CD14-positive monocyte (primary cell): Measurements from ENCODE around the gene TFPI. TPM values are rescaled to one million over a fixed set of nuclear protein-coding genes. Genes with fewer than 3 reads are reported as not detected.

Source experiments
- DNase-seq, 3 donors: peaks; one replicate each; pipeline ENCODE4 v3.0.0-alpha.2; 2011 to 2022
- H2AFZ ChIP-seq: 2 replicates; pipeline ENCODE4 v1.6.0; 2012; ENCODE audit warnings: mild to moderate bottlenecking, low read depth, low read length, inconsistent platforms; ENCODE audit not compliant: insufficient read depth, poor library complexity, severe bottlenecking
- H3K27ac ChIP-seq, 2 donors: 1 replicate in 1 of 2; 2 replicates in 1 of 2; pipeline ENCODE4 v1.5.1; 2012 to 2013; ENCODE audit warnings: low read length in 2 of 2, control low read depth in 1 of 2, inconsistent platforms in 1 of 2, low read depth in 1 of 2, mild to moderate bottlenecking in 1 of 2
- H3K27me3 ChIP-seq, 2 donors: one replicate each; pipeline versions ENCODE4 v1.6.0 to v1.6.1; 2011 to 2013; ENCODE audit warnings: low read length in 2 of 2; ENCODE audit not compliant: control insufficient read depth in 2 of 2, insufficient read depth in 2 of 2
- H3K36me3 ChIP-seq, 2 donors: replicated peaks in 1 of 2; 1 replicate in 1 of 2; 2 replicates in 1 of 2; pipeline versions ENCODE4 v1.5.1 to v1.6.1; 2012 to 2013; ENCODE audit warnings: low read length in 2 of 2, control low read depth in 1 of 2, inconsistent platforms in 1 of 2, mild to moderate bottlenecking in 1 of 2; ENCODE audit not compliant: insufficient read depth in 2 of 2, control insufficient read depth in 1 of 2
- H3K4me1 ChIP-seq, 2 donors: 1 replicate in 1 of 2; 2 replicates in 1 of 2; pipeline versions ENCODE4 v1.5.1 to v1.6.1; 2012 to 2013; ENCODE audit warnings: low read length in 2 of 2, control low read depth in 1 of 2, inconsistent platforms in 1 of 2, mild to moderate bottlenecking in 1 of 2, moderate library complexity in 1 of 2; ENCODE audit not compliant: insufficient read depth in 2 of 2, control insufficient read depth in 1 of 2
- H3K4me2 ChIP-seq: replicated peaks from 2 replicates; pipeline ENCODE3; 2012; ENCODE audit warnings: low read length, moderate library complexity, mild to moderate bottlenecking; ENCODE audit not compliant: poor library complexity, severe bottlenecking; ENCODE audit errors: extremely low read depth
- H3K4me3 ChIP-seq, 3 experiments: fragments of 200-600 bp in 1 of 3; sonication (generic) in 1 of 3; replicated peaks in 1 of 3; 1 replicate in 2 of 3; 2 replicates in 1 of 3; pipeline ENCODE4 v1.5.1; 2011 to 2013; ENCODE audit warnings: low read length in 3 of 3, mild to moderate bottlenecking in 3 of 3, control low read depth in 2 of 3, low read depth in 2 of 3, inconsistent platforms in 1 of 3, moderate library complexity in 1 of 3
- H3K79me2 ChIP-seq: 2 replicates; pipeline ENCODE4 v1.6.0; 2012; ENCODE audit warnings: mild to moderate bottlenecking, control low read depth, inconsistent platforms, low read length, moderate library complexity; ENCODE audit not compliant: insufficient read depth
- H3K9ac ChIP-seq: 2 replicates; pipeline ENCODE4 v1.6.0; 2017; ENCODE audit warnings: low read length, mild to moderate bottlenecking; ENCODE audit not compliant: insufficient read depth, poor library complexity, severe bottlenecking
- H3K9me3 ChIP-seq, 2 donors: replicated peaks in 1 of 2; 1 replicate in 1 of 2; 2 replicates in 1 of 2; pipeline versions ENCODE4 v1.5.1 to v1.6.1; 2012 to 2013; ENCODE audit warnings: low read length in 2 of 2, control low read depth in 1 of 2; ENCODE audit not compliant: control insufficient read depth in 1 of 2, insufficient read depth in 1 of 2
- H4K20me1 ChIP-seq: 2 replicates; pipeline ENCODE4 v1.6.0; 2012; ENCODE audit warnings: mild to moderate bottlenecking, low read length, control low read depth, moderate library complexity; ENCODE audit not compliant: insufficient read depth
- H3K27ac Mint-ChIP-seq, 7 donors: one replicate each; pipeline ENCODE4 v1.8.0; 2020; ENCODE audit warnings: mild to moderate bottlenecking in 7 of 7, mixed read lengths in 7 of 7, moderate library complexity in 6 of 7, inconsistent platforms in 2 of 7
- H3K27me3 Mint-ChIP-seq, 3 donors: one replicate each; pipeline ENCODE4 v1.8.0; 2021 to 2022; ENCODE audit warnings: low read depth in 3 of 3, mild to moderate bottlenecking in 3 of 3, mixed read lengths in 3 of 3, moderate library complexity in 3 of 3, inconsistent platforms in 1 of 3
- H3K36me3 Mint-ChIP-seq, 2 donors: one replicate each; pipeline ENCODE4 v1.8.0; 2020; ENCODE audit warnings: mixed read lengths in 2 of 2, inconsistent platforms in 1 of 2, mild to moderate bottlenecking in 1 of 2
- H3K4me1 Mint-ChIP-seq: one replicate; pipeline ENCODE4 v1.8.0; 2020; ENCODE audit warnings: mild to moderate bottlenecking, mixed read lengths
- H3K4me3 Mint-ChIP-seq, 2 donors: one replicate each; pipeline ENCODE4 v1.8.0; 2020; ENCODE audit warnings: mild to moderate bottlenecking in 2 of 2, mixed read lengths in 2 of 2, moderate library complexity in 1 of 2
- H3K9me3 Mint-ChIP-seq, 7 donors: one replicate each; pipeline ENCODE4 v1.8.0; 2020 to 2022; ENCODE audit warnings: mixed read lengths in 7 of 7, mild to moderate bottlenecking in 6 of 7, moderate library complexity in 6 of 7, inconsistent platforms in 2 of 7
- WGBS: methylation state at CpG from one replicate; pipeline ENCODE4 v1.1.5; 2013; ENCODE audit warnings: missing lambda C conversion rate; ENCODE audit not compliant: insufficient coverage; 5-methylcytosine and 5-hydroxymethylcytosine counted together
- intact Hi-C, 2 donors: fragments of 100-400 bp; cut with micrococcal nuclease; formaldehyde crosslinking; loops; one replicate each; pipeline versions ENCODE4 v1.15.0 to v1.15.1; 2023
- polyA plus RNA-seq, 3 donors: library from polyadenylated mRNA; depleted of rRNA in 1 of 3; unstranded in 2 of 3; stranded (reverse) in 1 of 3; fragments of 300-500 nt in 2 of 3; fragments of >200 nt in 1 of 3; fragmentation: Illumina TruSeq in 2 of 3; gene quantifications; 1 replicate in 2 of 3; 2 replicates in 1 of 3; pipeline ENCODE4 v1.2.3, GENCODE V29; 2012 to 2021
- TF ChIP-seq, protein P1 (sequence below): fragments of 200-600 bp; IDR thresholded peaks from one replicate; pipeline ENCODE4 v1.8.0; 2022; ENCODE audit warnings: antibody characterized with exemption, mild to moderate bottlenecking

Gene TFPI
- polyA plus RNA-seq, 3 donors, result 0.46 TPM; not detected in 2

GRCh38 chr2:187485523-187485922 is 68.7 kb downstream of the TFPI start:
- TF ChIP-seq, protein P1, sequence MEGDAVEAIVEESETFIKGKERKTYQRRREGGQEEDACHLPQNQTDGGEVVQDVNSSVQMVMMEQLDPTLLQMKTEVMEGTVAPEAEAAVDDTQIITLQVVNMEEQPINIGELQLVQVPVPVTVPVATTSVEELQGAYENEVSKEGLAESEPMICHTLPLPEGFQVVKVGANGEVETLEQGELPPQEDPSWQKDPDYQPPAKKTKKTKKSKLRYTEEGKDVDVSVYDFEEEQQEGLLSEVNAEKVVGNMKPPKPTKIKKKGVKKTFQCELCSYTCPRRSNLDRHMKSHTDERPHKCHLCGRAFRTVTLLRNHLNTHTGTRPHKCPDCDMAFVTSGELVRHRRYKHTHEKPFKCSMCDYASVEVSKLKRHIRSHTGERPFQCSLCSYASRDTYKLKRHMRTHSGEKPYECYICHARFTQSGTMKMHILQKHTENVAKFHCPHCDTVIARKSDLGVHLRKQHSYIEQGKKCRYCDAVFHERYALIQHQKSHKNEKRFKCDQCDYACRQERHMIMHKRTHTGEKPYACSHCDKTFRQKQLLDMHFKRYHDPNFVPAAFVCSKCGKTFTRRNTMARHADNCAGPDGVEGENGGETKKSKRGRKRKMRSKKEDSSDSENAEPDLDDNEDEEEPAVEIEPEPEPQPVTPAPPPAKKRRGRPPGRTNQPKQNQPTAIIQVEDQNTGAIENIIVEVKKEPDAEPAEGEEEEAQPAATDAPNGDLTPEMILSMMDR, result no peak
- H3K27ac ChIP-seq, result no peak overlapping the region
- no peaks in the 10 kb centered on the region for H3K4me1 ChIP-seq
- Mint-ChIP-seq H3K27me3 (no peaks in the 10 kb centered on the region), H3K4me1 (no peaks in the 10 kb centered on the region), H3K4me3 (no peak overlapping the region), H3K36me3 (no peaks in the 10 kb centered on the region), H3K27ac (no peak overlapping the region), H3K9me3 (no peaks in the 10 kb centered on the region)
- intact Hi-C loops, result no loop called here
- no peak overlapping the region for H3K4me2 ChIP-seq
- no peaks in the 10 kb centered on the region for H4K20me1 ChIP-seq
- no peaks in the 10 kb centered on the region for H3K27me3 ChIP-seq
- no CpG with 5 or more reads among the region's 1 CpG for WGBS
- no peaks in the 10 kb centered on the region for H3K36me3 ChIP-seq
- no peak overlapping the region for H3K4me3 ChIP-seq
- H3K9ac ChIP-seq, result no peak overlapping the region
- no peaks in the 10 kb centered on the region for H3K9me3 ChIP-seq
- no peak for DNase-seq
- H3K79me2 ChIP-seq, result no peaks in the 10 kb centered on the region
- H2AFZ ChIP-seq, result no peak overlapping the region

- Mint-ChIP-seq H3K9me3 (no peaks in the 10 kb centered on the region), H3K27ac (no peak overlapping the region), H3K36me3 (no peaks in the 10 kb centered on the region), H3K4me1 (no peaks in the 10 kb centered on the region), H3K4me3 (no peak overlapping the region), H3K27me3 (no peaks in the 10 kb centered on the region)
- H2AFZ ChIP-seq, result no peak overlapping the region
- H4K20me1 ChIP-seq, result no peaks in the 10 kb centered on the region
- H3K9me3 ChIP-seq, result no peaks in the 10 kb centered on the region
- no CpG with 5 or more reads among the region's 2 CpGs for WGBS
- no peaks in the 10 kb centered on the region for H3K79me2 ChIP-seq
- no peak for DNase-seq
- TF ChIP-seq, protein P1, result no peak
- no peak overlapping the region for H3K4me3 ChIP-seq
- H3K9ac ChIP-seq, result no peak overlapping the region
- H3K4me1 ChIP-seq, result no peaks in the 10 kb centered on the region
- no peaks in the 10 kb centered on the region for H3K36me3 ChIP-seq
- no peak overlapping the region for H3K27ac ChIP-seq
- intact Hi-C loops, result no loop called here
- H3K27me3 ChIP-seq, result no peaks in the 10 kb centered on the region
- no peak overlapping the region for H3K4me2 ChIP-seq
Observed at GRCh38 chr2:187483537-187483936, 70.7 kb downstream of the TFPI start.
